ENCODE data around the gene PLA2R1.

GRCh38 chr2:160043265-160043664 lies 19.1 kb downstream of the PLA2R1 start:
- TF ChIP-seq NFYB (IDR thresholded peaks at IDR 0.05; ENCODE audit: insufficient read depth, low read depth, low read length) (no peak), PAX5 (IDR thresholded peaks at IDR 0.05; ENCODE audit: borderline replicate concordance, low read depth, low read length) (no peak), SIX5 (IDR thresholded peaks at IDR 0.05; ENCODE audit: low read depth, low read length, severe bottlenecking) (no peak), POLR2A (IDR thresholded peaks at IDR 0.05; ENCODE audit: low read depth, low read length) (no peak), CTCF (IDR thresholded peaks at IDR 0.05 in 2 of 3, conservative IDR thresholded peaks at IDR 0.05 in 1 of 3; ENCODE audit: control insufficient read depth in 2 of 3, extremely low read depth in 1 of 3, insufficient read depth in 1 of 3, low read depth in 3 of 3, low read length in 3 of 3) (no peak), KLF5 (IDR thresholded peaks at IDR 0.05; ENCODE audit: partially characterized antibody) (no peak), ZNF274 (IDR thresholded peaks at IDR 0.05; ENCODE audit: insufficient read depth, insufficient read length) (no peak), CHD1 (IDR thresholded peaks at IDR 0.05; ENCODE audit: low read depth, low read length) (no peak), HDAC6 (IDR thresholded peaks at IDR 0.05; ENCODE audit: unreplicated experiment) (no peak), ESRRA (IDR thresholded peaks at IDR 0.05; ENCODE audit: low read length) (no peak)
